ENCODE measurements around the gene EFTUD2.

GRCh38 chr17:44928136-44928535, 28.9 kb upstream of the EFTUD2 start:
- TF ChIP-seq CTCF (conservative IDR thresholded peaks at IDR 0.05 in 1 of 2, IDR thresholded peaks at IDR 0.05 in 1 of 2; ENCODE audit: extremely low read depth in 1 of 2, insufficient read depth in 1 of 2, low read depth in 1 of 2, low read length in 2 of 2) (no peak), EZH2 (IDR thresholded peaks at IDR 0.05; ENCODE audit: borderline replicate concordance, low read length) (no peak)
